PC-3 (cell line): ENCODE data around the gene CEP76. TPM values are rescaled to one million over a fixed set of nuclear protein-coding genes. Genes with fewer than 3 reads are reported as not detected.
A peak's percentile ranks its signal among the peaks of the same experiment; 100 is the strongest.

ENCODE experiments used
- ATAC-seq: fragments of 200-7000 bp; cut with Tn5 transposase; 2 replicates; pipeline ENCODE4 v1.9.1; 2020; ENCODE audit warnings: mild to moderate bottlenecking, moderate library complexity
- BruUV-seq: library from RNA; stranded (reverse); fragments of 400-500 nt; replicated peaks from 2 replicates; lab custom pipeline; 2021; lab: Mats Ljungman, UMichigan
- CTCF ChIA-PET: fragments of 300-600 bp; sonication (Branson Sonifier 250); formaldehyde crosslinking; loops from one replicate; lab custom pipeline; 2022; ENCODE audit warnings: antibody characterized with exemption; lab: Charles Lee
- POLR2A ChIA-PET: fragments of 300-600 bp; sonication (Branson Sonifier 250); formaldehyde crosslinking; loops from one replicate; lab custom pipeline; 2022; ENCODE audit warnings: antibody characterized with exemption; ENCODE audit not compliant: unreplicated experiment; lab: Charles Lee
- DNase-seq: peaks from one replicate; pipeline ENCODE4 v3.0.0-alpha.2; 2015
- H2AFZ ChIP-seq: fragments of 300-600 bp; sonication (generic); 2 replicates; pipeline ENCODE4 v1.6.0; 2016; ENCODE audit warnings: antibody characterized with exemption, low read length
- H3F3A ChIP-seq: fragments of 300-600 bp; sonication (generic); one replicate; pipeline ENCODE4 v1.6.0; 2017; ENCODE audit warnings: antibody characterized with exemption, low read length, control low read depth, mild to moderate bottlenecking; ENCODE audit not compliant: unreplicated experiment
- H3K27ac ChIP-seq: fragments of 300-600 bp; sonication (generic); 2 replicates; pipeline ENCODE4 v1.5.1; 2016; ENCODE audit warnings: mild to moderate bottlenecking, low read length
- H3K27me3 ChIP-seq: fragments of 300-600 bp; sonication (generic); 2 replicates; pipeline ENCODE4 v1.6.1; 2016; ENCODE audit warnings: low read length, mixed read lengths
- H3K36me3 ChIP-seq: fragments of 300-600 bp; sonication (generic); 2 replicates; pipeline ENCODE4 v1.6.1; 2016; ENCODE audit warnings: low read depth, mixed run types, low read length, mixed read lengths
- H3K4me1 ChIP-seq: fragments of 300-600 bp; sonication (generic); 2 replicates; pipeline ENCODE4 v1.5.1; 2016; ENCODE audit warnings: low read length; ENCODE audit not compliant: insufficient read depth
- H3K4me2 ChIP-seq: fragments of 300-600 bp; sonication (generic); 2 replicates; pipeline ENCODE4 v1.6.0; 2016; ENCODE audit warnings: low read length
- H3K4me3 ChIP-seq: fragments of 300-600 bp; sonication (generic); 2 replicates; pipeline ENCODE4 v1.5.1; 2016; ENCODE audit warnings: mild to moderate bottlenecking, low read length, mixed read lengths
- H3K79me2 ChIP-seq: fragments of 300-600 bp; sonication (generic); 2 replicates; pipeline ENCODE4 v1.6.1; 2017; ENCODE audit warnings: low read length, mixed read lengths
- H3K9ac ChIP-seq: fragments of 300-600 bp; sonication (generic); 2 replicates; pipeline ENCODE4 v1.6.0; 2016; ENCODE audit warnings: mild to moderate bottlenecking, low read length
- H3K9me2 ChIP-seq: fragments of 300-600 bp; sonication (generic); replicated peaks from 2 replicates; pipeline ENCODE4 v1.6.1; 2016; ENCODE audit warnings: mixed run types, low read length, mixed read lengths
- H3K9me3 ChIP-seq: fragments of 300-600 bp; sonication (generic); 2 replicates; pipeline ENCODE4 v1.6.1; 2016; ENCODE audit warnings: low read length, mixed read lengths
- H4K20me1 ChIP-seq: fragments of 300-600 bp; sonication (generic); 2 replicates; pipeline ENCODE4 v1.6.1; 2016; ENCODE audit warnings: low read length, mixed read lengths
- CTCF ChIP-seq: fragments of 300-600 bp; sonication (generic); conservative IDR thresholded peaks from 2 replicates; pipeline ENCODE4 v1.5.1; 2017; ENCODE audit warnings: antibody characterized with exemption, low read depth, mild to moderate bottlenecking, low read length
- EZH2 ChIP-seq: fragments of 300-600 bp; sonication (generic); IDR thresholded peaks from one replicate; pipeline ENCODE4 v1.6.1; 2017; ENCODE audit warnings: antibody characterized with exemption, mild to moderate bottlenecking, low read length; ENCODE audit not compliant: unreplicated experiment
- EZH2phosphoT487 ChIP-seq: fragments of 300-600 bp; sonication (generic); IDR thresholded peaks from 2 replicates; pipeline ENCODE4 v1.6.1; 2018; ENCODE audit warnings: mild to moderate bottlenecking, antibody characterized with exemption, low read length, borderline replicate concordance
- intact Hi-C: fragments of 100-400 bp; cut with micrococcal nuclease; formaldehyde crosslinking; loops from 2 replicates; pipeline ENCODE4 v1.9.0; 2023
- total RNA-seq: library from RNA; depleted of rRNA; stranded (reverse); fragments of >200 nt; gene quantifications from 2 replicates; pipeline ENCODE4 v1.2.3, GENCODE V29; 2014

CEP76 gene
- total RNA-seq, 1 experiment from 2014 or later = 25.1 TPM

GRCh38 chr18:12686100-12686499 lies 16.4 kb downstream of the CEP76 start:
- Histone ChIP-seq H3K27me3 (no peaks in the 10 kb centered on the region), H3K4me3 (no peak overlapping the region), H3K4me2 (no peak overlapping the region), H3K79me2 (no peaks in the 10 kb centered on the region), H4K20me1 (no peaks in the 10 kb centered on the region), H3K36me3 (peaks cover 6% of the 10 kb centered on the region; the same call in 1 of the 2 replicates), H3K9me2 (no peaks in the 10 kb centered on the region), H3K9ac (no peak overlapping the region), H3K9me3 (no peaks in the 10 kb centered on the region), H3K4me1 (no peaks in the 10 kb centered on the region), H2AFZ (no peak overlapping the region), H3K27ac (no peak overlapping the region), H3F3A (no peaks in the 10 kb centered on the region)
- intact Hi-C loops = loop anchor here (1.0 kb wide), 1 partner anchor 248 kb away; no protein-coding TSS in a partner anchor
- ATAC-seq = peak; percentile 96
- peak; percentile 57 for DNase-seq
- no peak for TF ChIP-seq EZH2
- no peak for TF ChIP-seq EZH2phosphoT487
- TF ChIP-seq CTCF = peak; percentile 56; the same call in 1 of the 2 replicates
- ChIA-PET POLR2A (no interaction called here), CTCF (interaction anchor here (0.6 to 0.7 kb wide), 2 partner anchors 197 to 361 kb away, joined by 3 read pairs; no protein-coding TSS in a partner anchor)
- BruUV-seq = no TSS peak

GRCh38 chr18:12679183-12679786 lies 23.2 kb downstream of the CEP76 start:
- H3K27me3 ChIP-seq = no peaks in the 10 kb centered on the region
- POLR2A ChIA-PET = no interaction called here
- H2AFZ ChIP-seq = peak overlapping the region; percentile 37; the same call in 1 of the 2 replicates
- DNase-seq (peak; percentile 24), ATAC-seq (peak; percentile 90; the same call in 1 of the 2 replicates)
- no peaks in the 10 kb centered on the region for H3K79me2 ChIP-seq
- peaks cover 22% of the 10 kb centered on the region for H3K36me3 ChIP-seq
- no peak overlapping the region for H3K27ac ChIP-seq
- no peak for TF ChIP-seq EZH2phosphoT487
- TF ChIP-seq EZH2 = no peak
- no peak for TF ChIP-seq CTCF
- H3K9me3 ChIP-seq = no peaks in the 10 kb centered on the region
- intact Hi-C loops = no loop called here
- no peaks in the 10 kb centered on the region for H3K9me2 ChIP-seq
- H3K4me3 ChIP-seq = no peak overlapping the region
- CTCF ChIA-PET = no interaction called here
- H3K9ac ChIP-seq = no peak overlapping the region
- peaks cover 3% of the 10 kb centered on the region; the same call in 1 of the 2 replicates for H3K4me1 ChIP-seq
- no peaks in the 10 kb centered on the region for H4K20me1 ChIP-seq
- no peaks in the 10 kb centered on the region for H3F3A ChIP-seq
- no peak overlapping the region for H3K4me2 ChIP-seq
- TSS peak; percentile 11 for BruUV-seq

- Histone ChIP-seq H3K4me3 (no peak overlapping the region), H3K79me2 (no peaks in the 10 kb centered on the region), H3K36me3 (peaks cover 5% of the 10 kb centered on the region; the same call in 1 of the 2 replicates), H2AFZ (no peak overlapping the region), H3K9ac (no peak overlapping the region), H4K20me1 (no peaks in the 10 kb centered on the region), H3K4me1 (peaks cover 8% of the 10 kb centered on the region), H3F3A (no peaks in the 10 kb centered on the region), H3K9me2 (no peaks in the 10 kb centered on the region), H3K27me3 (no peaks in the 10 kb centered on the region), H3K4me2 (no peak overlapping the region), H3K27ac (no peak overlapping the region), H3K9me3 (no peaks in the 10 kb centered on the region)
- intact Hi-C loops = no loop called here
- CTCF ChIA-PET = no interaction called here
- no peak for ATAC-seq
- no peak for DNase-seq
- POLR2A ChIA-PET = no interaction called here
- BruUV-seq = no TSS peak
- TF ChIP-seq EZH2 (no peak), EZH2phosphoT487 (no peak), CTCF (no peak)
These were observed 34.5 kb downstream of the CEP76 start for GRCh38 chr18:12668041-12668440.
